Stromal cell of bone marrow (primary cell): ENCODE data around the gene CELSR3.

Experiments
- DNase-seq: peaks from one replicate; pipeline ENCODE4 v3.0.0-alpha.2; 2012; ENCODE audit warnings: low read depth

Gene CELSR3, protein sequence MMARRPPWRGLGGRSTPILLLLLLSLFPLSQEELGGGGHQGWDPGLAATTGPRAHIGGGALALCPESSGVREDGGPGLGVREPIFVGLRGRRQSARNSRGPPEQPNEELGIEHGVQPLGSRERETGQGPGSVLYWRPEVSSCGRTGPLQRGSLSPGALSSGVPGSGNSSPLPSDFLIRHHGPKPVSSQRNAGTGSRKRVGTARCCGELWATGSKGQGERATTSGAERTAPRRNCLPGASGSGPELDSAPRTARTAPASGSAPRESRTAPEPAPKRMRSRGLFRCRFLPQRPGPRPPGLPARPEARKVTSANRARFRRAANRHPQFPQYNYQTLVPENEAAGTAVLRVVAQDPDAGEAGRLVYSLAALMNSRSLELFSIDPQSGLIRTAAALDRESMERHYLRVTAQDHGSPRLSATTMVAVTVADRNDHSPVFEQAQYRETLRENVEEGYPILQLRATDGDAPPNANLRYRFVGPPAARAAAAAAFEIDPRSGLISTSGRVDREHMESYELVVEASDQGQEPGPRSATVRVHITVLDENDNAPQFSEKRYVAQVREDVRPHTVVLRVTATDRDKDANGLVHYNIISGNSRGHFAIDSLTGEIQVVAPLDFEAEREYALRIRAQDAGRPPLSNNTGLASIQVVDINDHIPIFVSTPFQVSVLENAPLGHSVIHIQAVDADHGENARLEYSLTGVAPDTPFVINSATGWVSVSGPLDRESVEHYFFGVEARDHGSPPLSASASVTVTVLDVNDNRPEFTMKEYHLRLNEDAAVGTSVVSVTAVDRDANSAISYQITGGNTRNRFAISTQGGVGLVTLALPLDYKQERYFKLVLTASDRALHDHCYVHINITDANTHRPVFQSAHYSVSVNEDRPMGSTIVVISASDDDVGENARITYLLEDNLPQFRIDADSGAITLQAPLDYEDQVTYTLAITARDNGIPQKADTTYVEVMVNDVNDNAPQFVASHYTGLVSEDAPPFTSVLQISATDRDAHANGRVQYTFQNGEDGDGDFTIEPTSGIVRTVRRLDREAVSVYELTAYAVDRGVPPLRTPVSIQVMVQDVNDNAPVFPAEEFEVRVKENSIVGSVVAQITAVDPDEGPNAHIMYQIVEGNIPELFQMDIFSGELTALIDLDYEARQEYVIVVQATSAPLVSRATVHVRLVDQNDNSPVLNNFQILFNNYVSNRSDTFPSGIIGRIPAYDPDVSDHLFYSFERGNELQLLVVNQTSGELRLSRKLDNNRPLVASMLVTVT (N-terminal part only)

DNA sequence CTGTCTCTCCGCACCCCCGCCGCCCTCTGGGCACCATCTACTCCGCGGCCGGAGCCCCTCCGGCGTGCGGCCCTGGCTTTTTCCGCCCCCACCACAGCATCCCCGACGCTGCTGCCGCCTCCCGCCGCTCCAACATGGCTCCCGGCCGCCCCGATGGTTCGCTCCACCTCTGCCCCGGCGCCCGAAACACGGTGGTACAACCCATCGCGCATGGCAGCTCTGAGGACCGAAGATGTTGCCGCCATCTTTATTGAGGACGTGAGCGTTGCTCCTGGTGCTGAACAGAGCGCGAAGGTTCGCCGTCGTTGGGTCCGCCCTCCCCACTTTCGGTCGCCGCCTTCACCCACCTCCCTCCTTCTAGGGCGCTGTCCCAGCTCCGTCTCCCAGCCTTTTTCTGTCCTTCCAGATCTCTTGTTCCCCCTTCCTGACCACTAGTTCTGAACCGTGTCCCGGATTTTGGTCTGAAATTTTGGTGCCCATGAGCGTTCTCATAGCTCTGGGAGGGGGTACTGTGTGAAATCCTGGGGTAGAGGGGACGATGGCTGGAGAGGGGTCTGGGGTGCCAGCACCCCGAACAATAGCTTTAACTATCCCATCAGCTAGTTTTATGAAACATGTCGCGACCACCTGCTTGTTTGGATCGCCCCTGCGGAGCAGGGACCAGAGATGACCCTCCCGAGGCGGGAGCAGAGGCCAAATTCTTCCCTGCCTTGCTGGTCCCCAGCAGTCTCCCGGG is at the start of gene CELSR3:
TSS of gene CELSR3 (minus strand) at position 134 of the 736 bp plus-strand sequence. CDS start 252 bp downstream, outside the sequence.
- peak; percentile 82 for DNase-seq

DNA sequence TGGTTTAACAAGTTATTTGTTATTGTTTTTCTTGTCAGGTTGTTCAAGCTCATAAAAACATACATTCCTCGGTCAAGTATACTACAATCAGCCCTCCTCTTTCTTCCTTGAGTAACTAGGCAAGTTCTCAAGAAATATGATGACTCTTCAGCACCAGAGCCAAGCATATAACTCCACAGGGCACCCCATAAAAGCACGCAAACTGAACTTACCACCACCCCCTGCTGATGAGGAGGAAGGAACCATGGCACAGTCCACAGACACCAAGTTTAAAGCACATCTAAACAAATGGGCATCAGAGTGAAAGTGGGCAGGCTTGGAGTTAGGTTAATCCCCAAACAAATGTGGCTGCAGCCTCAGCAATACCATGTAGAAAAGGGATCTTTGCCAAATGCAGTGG is 49.0 kb upstream of the CELSR3 start:
- no peak for DNase-seq

DNA sequence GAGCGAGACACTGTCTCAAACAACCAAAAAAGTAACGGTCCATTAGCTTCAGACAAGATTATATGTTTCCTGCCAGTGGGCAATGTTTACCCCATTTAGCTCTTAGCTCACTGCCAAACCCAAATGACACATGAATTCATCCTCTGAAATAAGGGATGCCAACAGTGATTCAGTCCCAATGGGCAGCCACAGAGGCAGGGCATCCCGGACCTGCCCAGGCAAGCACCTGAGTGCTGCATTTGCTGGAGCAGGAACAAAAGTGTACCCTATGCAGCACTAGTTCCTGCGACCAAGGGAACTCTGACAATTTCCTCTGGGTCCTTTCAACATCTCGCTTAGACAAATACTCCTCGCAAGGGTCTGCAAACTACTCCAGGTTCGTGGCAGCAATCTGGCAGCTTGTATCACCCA is 46.4 kb upstream of the CELSR3 start:
- no peak for DNase-seq

DNA sequence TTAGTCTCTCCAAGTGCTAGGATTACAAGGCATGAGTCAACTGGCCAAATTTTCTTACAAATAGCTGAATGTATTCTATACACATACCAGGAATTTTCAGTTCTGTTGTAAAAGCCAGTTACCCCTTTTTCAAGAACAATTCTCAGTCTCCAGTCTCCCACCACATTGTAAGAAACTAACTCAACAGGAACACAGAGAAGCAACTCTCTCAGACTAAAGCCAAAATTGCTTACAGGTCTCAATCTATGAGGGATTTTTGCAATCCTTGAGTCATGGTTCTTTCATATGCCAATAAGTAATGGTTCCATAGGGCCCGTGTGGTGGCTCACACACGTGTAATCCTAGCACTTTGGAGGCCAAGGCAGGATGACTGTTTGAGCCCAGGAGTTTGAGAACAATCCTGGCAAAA is 45.8 kb upstream of the CELSR3 start:
- peak; percentile 74 for DNase-seq

DNA sequence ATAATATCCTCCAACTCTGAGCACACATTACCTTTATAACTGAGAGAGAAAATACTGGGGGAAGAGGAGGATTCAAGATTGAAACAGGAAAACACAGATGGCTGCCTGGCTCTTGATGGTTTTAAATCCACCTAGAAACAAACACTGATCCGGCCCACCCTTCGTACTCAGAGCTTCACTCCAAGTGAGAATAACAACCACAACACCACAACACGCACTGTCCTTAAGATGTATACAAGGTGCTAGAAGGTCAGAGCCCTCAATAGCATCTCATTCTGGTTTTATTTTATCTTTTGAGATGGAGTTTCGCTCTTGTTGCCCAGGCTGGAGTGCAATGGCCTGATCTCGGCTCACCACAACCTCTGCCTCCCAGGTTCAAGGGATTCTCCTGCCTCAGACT is 44.5 kb upstream of the CELSR3 start:
- DNase-seq: no peak

DNA sequence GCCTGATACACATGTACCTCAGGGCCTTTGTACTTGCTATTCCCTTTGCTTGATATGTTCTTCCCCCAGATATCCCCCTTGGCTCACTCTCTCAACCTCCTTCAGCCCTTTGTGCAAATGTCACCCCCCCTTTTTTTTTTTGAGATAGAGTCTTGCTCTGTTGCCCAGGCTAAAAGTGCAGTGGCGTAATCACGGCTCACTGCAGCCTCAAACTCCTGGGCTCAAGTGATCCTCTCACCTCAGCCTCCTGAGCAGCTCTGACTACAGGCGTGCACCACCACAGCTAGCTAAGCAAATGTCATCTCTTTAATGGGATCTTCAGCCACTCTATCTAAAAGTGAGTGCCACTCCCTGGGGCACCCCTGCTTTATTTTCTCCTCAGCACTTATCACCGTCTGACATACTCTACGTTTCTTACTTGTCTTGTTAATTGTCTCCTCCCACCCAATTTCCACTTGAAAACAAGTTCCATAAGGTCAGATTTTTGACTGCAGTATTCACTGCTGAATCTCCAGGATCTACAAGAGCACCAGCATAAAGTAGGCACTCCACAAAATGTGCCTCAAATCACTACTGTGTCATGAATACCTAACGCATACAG is 39.7 kb upstream of the CELSR3 start:
- no peak for DNase-seq

DNA sequence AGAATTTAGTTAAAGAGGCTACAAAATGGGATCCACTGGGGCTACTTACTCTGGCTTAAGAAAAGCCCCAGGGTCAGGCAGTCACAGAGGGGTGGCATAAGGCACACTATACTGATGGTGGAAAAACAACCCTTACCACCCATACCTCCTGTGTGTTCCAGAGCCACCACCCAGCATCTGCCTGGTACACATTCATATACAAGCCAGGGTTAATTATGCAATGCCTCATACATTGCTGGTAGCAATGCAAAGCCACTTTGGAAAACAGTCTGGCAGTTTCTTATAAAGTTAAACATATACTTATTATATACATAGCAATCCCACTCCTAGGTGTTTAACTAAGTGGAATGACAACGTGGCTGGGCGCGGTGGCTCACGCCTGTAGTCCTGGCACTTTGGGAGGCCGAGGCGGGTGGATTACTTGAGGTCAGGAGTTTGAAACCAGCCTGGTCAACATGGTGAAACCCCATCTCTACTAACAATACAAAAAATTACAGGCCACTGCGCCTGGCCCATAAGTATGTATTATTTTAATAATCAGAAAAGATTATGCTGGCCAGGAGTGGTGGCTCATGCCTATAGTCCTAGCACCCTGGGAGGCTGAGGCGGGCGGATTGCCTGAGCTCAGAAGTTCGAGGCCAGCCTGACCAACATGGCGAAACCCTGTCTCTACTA is 38.2 kb upstream of the CELSR3 start:
- no peak for DNase-seq

DNA sequence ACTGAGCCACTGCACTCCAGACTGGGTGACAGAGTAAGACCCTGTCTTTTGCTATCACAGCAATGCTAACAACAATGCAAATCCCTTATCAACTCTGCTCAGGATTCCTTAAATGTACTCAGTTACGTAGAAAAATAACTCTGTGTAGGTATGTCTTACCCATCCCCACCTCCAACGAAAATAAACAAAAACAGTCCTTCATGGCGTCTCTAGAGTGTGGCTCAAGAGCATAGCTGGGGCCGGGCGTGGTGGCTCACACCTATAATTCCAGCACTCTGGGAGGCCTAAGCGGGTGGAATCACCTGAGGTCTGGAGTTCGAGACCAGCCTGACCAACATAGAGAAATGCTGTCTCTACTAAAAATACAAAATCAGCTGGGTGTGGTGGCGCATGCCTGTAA is 36.2 kb upstream of the CELSR3 start:
- no peak for DNase-seq

DNA sequence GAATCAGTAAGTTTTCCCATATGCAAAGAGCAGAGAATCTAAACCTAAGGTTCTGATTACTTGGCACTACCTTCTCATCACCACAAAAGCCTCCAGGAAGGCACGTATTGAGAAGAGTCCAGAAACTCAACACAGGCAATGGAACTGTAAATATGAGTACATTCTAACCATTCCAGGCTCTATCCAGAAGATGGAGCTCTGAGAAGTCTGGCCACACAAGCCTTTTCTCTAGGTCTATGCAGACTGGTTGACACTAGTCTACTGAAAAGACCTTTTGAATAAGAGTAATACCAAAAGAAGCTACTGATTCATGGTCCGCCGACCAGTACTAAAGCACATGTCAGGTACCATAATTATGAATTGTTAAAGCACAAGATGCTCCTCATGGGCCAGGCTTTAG is 35.3 kb upstream of the CELSR3 start:
- DNase-seq: no peak

DNA sequence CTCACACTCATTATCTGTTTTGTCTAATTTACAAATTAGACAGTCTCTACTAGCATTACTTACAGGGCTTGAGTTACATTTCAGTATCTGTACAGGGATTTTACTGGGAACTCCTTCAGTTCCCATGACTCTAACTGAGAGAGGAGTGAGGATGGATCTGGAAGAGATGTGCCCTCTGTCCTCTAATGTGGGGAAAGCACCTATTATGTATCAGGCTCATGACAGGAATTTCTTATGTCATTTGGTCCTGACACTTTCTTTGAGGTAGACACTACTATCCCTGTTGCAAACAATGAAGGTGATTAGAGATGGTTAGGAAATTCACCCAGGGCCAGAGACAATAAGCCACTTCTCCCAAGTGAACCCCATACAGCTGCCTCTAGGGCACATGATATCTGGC is 33.9 kb upstream of the CELSR3 start:
- DNase-seq: no peak

DNA sequence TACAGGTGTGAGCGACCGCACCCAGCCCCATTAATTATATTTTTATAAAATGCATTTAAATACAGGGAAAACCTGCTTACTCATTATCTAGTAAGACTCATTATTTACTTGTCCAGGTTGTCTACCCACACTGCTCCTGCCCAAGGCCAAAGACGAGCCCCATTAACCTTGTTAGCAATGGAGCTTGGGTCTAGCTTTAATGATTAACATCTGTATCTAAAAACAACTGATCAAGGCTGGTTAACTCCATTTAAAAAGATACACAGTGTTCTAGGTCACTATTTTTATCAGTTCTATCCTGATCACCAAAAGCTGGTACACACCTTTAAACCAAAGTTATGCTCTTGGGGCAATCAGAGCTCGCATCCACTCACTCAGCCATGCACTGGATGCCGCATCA is 33.5 kb upstream of the CELSR3 start:
- no peak for DNase-seq

DNA sequence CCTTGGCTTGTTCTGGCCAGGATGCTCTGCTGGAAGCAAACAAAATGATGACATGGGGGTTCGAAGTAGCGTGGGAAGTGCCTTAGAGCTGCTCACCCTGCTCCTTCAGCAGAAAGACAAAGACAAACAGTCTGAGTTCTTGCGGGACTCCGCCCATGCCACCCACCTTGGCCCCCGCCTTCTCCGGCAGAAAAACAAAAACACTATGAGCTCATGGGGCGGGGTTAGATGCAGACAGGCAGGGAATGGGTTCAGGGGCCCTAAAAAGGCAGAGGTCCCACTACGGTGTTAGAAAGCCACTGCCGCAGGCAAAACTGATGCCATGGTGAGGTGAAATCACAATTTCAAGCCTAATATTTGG is 32.7 kb upstream of the CELSR3 start:
- DNase-seq: peak; percentile 21

DNA sequence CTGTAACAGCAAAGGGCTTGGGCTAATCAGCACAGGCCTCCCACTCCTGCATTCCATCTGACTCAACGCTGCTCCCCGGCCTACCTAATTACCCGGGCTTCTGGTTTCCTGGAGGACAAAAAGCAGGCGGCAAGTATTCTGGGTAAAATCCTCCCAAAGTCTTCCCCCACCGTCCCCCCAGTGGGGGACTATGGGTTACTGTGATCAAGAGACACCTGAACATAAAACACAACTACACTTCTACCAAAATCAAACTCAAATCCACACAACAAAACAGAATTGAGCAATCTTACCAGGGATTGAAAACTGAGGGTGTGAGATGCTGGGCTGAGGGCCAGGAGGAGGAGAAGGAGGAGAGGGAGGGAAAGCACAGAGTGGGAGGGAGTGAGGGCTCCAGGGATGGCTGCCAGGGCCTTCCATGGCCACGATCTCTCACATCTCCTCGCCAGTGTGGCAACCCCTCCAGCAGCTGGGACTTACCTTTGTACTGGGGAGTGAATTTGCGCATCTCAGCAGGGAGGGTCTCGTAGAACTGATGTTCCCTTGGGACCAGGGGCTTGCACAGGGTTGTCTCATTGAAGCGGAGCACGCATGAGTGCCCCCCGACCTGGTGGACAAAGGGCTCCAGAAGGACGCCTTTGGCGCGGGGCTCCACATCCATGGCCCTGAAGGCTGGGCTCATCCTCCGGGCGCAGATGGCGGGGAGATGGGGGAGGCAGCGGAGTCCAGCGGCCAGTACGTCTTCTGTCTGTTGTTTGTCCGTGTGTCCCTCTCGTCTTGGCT is 32.1 kb upstream of the CELSR3 start:
- DNase-seq: peak; percentile 81

DNA sequence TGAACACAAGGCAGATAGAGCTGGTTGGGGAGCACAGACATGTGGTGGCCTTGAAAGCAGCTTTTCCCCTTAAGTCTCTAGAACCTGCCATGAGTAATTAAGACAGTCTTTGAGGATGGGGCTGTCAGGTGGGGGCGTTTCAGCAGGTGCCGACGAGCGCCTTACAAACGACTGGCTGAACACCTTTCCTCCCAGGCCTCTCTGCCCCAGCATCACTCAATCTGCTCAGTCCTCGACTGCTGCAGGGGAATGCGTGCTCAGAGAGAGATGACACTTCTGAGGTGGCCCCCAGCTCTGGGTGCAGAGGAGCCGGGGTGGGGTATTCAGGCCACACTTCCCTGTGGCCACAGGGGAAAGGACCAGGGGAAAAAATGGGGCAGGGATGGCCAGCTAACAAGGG is 31.1 kb upstream of the CELSR3 start:
- DNase-seq: no peak

DNA sequence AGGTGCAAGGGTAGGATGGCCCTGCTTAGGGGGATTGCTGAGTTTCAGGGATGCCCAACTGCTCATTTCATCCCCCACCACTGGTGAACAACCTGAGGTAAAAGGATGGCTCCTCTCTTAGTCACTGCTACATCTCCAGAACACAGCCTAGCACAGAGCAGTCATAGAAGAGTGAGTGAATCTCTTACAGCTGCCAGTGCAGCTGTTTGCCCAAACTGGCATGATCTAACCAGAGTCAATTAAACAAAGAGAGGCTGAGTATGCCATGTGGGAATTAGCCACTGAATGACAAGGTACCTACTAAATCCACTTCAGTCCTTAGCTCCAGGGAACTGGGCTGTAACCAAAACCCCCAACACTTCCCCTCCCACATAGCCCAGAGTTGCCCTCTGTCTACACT is 29.9 kb upstream of the CELSR3 start:
- DNase-seq: no peak

DNA sequence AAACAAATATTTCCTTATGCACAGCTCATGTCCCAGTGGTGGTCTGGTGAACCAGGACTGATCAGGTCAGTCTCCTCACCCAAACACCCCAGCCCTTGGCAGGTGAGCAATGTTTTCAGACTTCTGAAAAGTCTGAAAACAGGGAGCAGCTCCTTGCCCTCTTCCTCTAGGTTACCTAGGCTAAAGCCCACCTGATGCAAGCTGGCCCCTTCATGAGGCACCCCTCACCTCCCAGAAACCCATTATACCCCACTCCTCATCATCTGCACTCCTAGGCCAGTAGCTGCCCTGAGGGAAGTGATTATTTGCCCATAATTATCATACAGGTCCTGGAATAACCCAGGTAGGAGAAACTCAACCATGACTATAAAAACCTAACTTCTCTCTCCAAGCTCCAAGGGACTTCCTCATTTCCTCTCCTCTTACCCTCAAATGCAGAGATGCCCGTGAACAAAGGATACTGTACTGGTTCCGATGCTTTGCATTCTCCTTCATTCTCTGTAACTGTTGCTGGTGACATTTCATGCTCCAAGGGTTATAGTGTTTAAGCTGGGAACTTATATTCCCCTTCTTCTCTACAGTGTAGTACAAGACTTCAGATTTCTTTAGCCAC is 28.3 kb upstream of the CELSR3 start:
- DNase-seq: no peak

DNA sequence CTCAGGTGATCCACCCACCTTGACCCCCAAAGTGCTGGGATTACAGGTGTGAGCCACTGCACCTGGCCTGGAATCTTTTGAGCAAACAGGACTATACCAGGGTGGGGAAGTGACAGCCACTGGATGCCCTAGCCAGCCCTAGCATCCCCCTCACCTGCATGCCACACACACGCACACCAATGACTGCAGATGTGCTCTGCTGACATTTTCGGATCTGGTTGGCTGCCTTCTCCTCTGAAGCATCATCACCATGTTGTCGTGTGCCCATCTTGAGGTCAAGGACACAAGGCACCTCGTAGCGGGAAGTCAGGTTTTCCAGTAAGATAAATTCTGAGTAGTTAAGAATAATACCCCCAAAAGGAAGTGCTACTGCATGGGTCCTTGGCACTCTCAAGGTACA is 26.7 kb upstream of the CELSR3 start:
- DNase-seq: no peak

DNA sequence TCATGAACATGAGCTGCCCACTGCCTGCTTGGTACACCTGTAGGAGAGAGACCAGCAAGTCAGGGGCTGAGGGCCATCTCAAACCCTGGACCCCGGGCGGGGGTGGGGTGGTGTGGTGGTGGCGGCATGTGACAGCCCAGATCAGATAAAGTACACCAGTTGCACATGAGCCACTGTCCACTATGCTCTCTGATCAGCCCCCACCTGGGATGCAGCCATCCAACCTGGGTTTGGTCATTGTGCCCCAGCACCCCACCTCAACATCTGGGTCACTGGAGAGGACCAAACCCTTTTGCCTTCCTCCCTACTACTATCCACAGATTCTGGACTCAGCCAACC is 26.0 kb upstream of the CELSR3 start:
- DNase-seq: no peak

DNA sequence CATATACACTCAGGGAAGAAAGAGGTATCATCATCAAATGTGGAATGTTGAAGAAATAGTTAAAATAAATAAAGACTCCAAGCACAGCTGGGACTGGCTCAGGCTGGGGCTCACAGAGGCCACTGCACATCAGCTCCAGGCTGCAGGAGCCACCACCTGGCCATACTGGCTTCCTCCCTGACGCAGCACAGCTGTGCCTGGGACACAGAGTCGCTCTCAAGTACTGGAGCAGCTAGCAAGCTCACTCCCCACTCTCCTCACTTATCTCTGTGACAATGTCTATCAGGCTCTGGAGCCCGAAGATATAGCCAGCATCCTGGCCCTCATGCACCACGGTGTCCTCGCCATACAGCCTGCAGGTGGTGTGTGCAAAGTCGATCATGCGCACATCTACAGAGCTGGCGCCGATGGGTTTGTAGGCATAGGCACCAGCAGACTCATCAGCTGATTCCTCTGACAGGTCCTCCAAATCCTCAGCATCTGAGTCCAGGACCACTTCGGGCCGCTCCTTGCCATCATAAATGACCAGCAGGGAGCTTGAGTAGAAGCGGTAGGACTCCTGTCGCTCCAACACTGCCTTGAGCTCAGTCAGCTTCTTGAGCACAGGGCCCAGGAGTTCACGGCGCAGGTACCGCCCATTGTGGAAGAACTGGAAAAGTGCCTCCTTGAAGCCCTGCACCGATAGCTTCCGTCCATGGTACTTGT is 25.5 kb upstream of the CELSR3 start:
- DNase-seq: no peak
